HCT116 (cell line): Measurements from ENCODE around the gene GATA3. TPM values are rescaled to one million over a fixed set of nuclear protein-coding genes. Genes with fewer than 3 reads are reported as not detected.

Experiments used
- ATAC-seq: fragments of 200-7000 bp; cut with Tn5 transposase; 2 replicates; pipeline ENCODE4 v1.9.1; 2020; ENCODE audit warnings: mild to moderate bottlenecking, moderate library complexity
- BruUV-seq: library from RNA; stranded (reverse); fragments of 400-500 nt; replicated peaks from 2 replicates; lab custom pipeline; 2021; lab: Mats Ljungman, UMichigan
- CTCF ChIA-PET: fragments of 300-600 bp; sonication (Branson Sonifier 250); formaldehyde crosslinking; loops from one replicate; lab custom pipeline; 2021; ENCODE audit warnings: antibody characterized with exemption; lab: Charles Lee
- POLR2A ChIA-PET: fragments of 300-600, 350-600 bp; sonication (Branson Sonifier 250); formaldehyde crosslinking; loops from one replicate; lab custom pipeline; 2021; ENCODE audit warnings: antibody characterized with exemption; lab: Charles Lee
- RAD21 ChIA-PET, 2 experiments: fragments of 300-600 bp; sonication (Branson Sonifier 250); formaldehyde crosslinking; loops; one replicate each; lab custom pipeline; 2023; ENCODE audit warnings: low total read pairs in 2 of 2; ENCODE audit not compliant: uncharacterized antibody in 2 of 2, unreplicated experiment in 2 of 2, low non-redundant PET in 1 of 2; lab: Charles Lee
- DNase-seq: peaks from one replicate; pipeline ENCODE4 v3.0.0-alpha.2; 2010; ENCODE audit warnings: low read depth, low spot score
- H2AFZ ChIP-seq: fragments of 200-600 bp; shearing (Covaris generic), sonication (generic); 2 replicates; pipeline ENCODE4 v1.6.1; 2017; ENCODE audit warnings: low read depth, mixed run types, mixed read lengths, antibody characterized with exemption, low read length; ENCODE audit not compliant: poor library complexity, severe bottlenecking
- H3K27ac ChIP-seq: 2 replicates; pipeline ENCODE4 v1.5.1; 2012; ENCODE audit warnings: low read depth, low read length
- H3K27me3 ChIP-seq: fragments of 200-600 bp; sonication (generic); 2 replicates; pipeline ENCODE4 v1.6.1; 2016; ENCODE audit warnings: mixed run types, low read length, mixed read lengths; ENCODE audit not compliant: insufficient read depth
- H3K36me3 ChIP-seq, 2 experiments: fragments of 200-500 bp in 1 of 2; fragments of 200-600 bp in 1 of 2; sonication (Bioruptor generic) in 1 of 2; sonication (generic) in 1 of 2; 2 replicates each; pipeline versions ENCODE4 v1.5.1 to v1.6.1; 2014 to 2016; ENCODE audit warnings: low read length in 2 of 2, inconsistent platforms in 1 of 2, mixed read lengths in 1 of 2, mixed run types in 1 of 2; ENCODE audit not compliant: insufficient read depth in 2 of 2, control insufficient read depth in 1 of 2
- H3K4me1 ChIP-seq, 2 experiments: fragments of 200-600 bp in 1 of 2; sonication (generic) in 1 of 2; 2 replicates each; pipeline versions ENCODE4 v1.5.1 to v1.6.1; 2012 to 2017; ENCODE audit warnings: low read length in 2 of 2, inconsistent platforms in 1 of 2, mild to moderate bottlenecking in 1 of 2, mixed read lengths in 1 of 2, mixed run types in 1 of 2, moderate library complexity in 1 of 2; ENCODE audit not compliant: insufficient read depth in 2 of 2, control insufficient read depth in 1 of 2
- H3K4me2 ChIP-seq: fragments of 200-600 bp; sonication (generic); 2 replicates; pipeline ENCODE4 v1.6.1; 2017; ENCODE audit warnings: mixed run types, low read length, mixed read lengths
- H3K4me3 ChIP-seq, 2 experiments: fragments of 200-600 bp in 1 of 2; sonication (generic) in 1 of 2; replicated peaks in 1 of 2; 2 replicates each; pipeline ENCODE4 v1.5.1; 2011 to 2016; ENCODE audit warnings: low read length in 2 of 2, control low read depth in 1 of 2, low read depth in 1 of 2, mild to moderate bottlenecking in 1 of 2, mixed read lengths in 1 of 2, mixed run types in 1 of 2
- H3K79me2 ChIP-seq: fragments of 200-600 bp; sonication (generic); 2 replicates; pipeline ENCODE4 v1.6.1; 2017; ENCODE audit warnings: mild to moderate bottlenecking, mixed run types, low read length, moderate library complexity, mixed read lengths; ENCODE audit not compliant: insufficient read depth
- H3K9ac ChIP-seq: fragments of 200-600 bp; sonication (generic); 2 replicates; pipeline ENCODE4 v1.6.1; 2016; ENCODE audit warnings: low read length, mixed read lengths
- H3K9me2 ChIP-seq: fragments of 200-600 bp; sonication (generic), shearing (Covaris generic); 2 replicates; pipeline ENCODE4 v1.6.1; 2017; ENCODE audit warnings: mixed run types, mild to moderate bottlenecking, moderate library complexity; ENCODE audit not compliant: insufficient read depth
- H3K9me3 ChIP-seq, 2 experiments: fragments of 200-500 bp in 1 of 2; fragments of 200-600 bp in 1 of 2; sonication (Bioruptor generic) in 1 of 2; sonication (generic) in 1 of 2; 2 replicates each; pipeline ENCODE4 v1.6.1; 2014 to 2017; ENCODE audit warnings: low read length in 2 of 2, mixed read lengths in 2 of 2, inconsistent platforms in 1 of 2, low read depth in 1 of 2, mild to moderate bottlenecking in 1 of 2, mixed run types in 1 of 2, moderate library complexity in 1 of 2; ENCODE audit not compliant: control insufficient read depth in 1 of 2, insufficient read depth in 1 of 2
- H4K20me1 ChIP-seq: fragments of 200-600 bp; sonication (generic), shearing (Covaris generic); 2 replicates; pipeline ENCODE4 v1.6.1; 2017; ENCODE audit warnings: mixed run types, mild to moderate bottlenecking, moderate library complexity; ENCODE audit not compliant: insufficient read depth
- ATF3 ChIP-seq: IDR thresholded peaks from 2 replicates; pipeline ENCODE4 v1.6.1; 2012
- CEBPB ChIP-seq: IDR thresholded peaks from 2 replicates; pipeline ENCODE4 v1.6.1; 2012; ENCODE audit warnings: low read depth
- ELF1 ChIP-seq: IDR thresholded peaks from 2 replicates; pipeline ENCODE4 v1.6.1; 2012; ENCODE audit warnings: low read depth, borderline replicate concordance
- FOSL1 ChIP-seq: IDR thresholded peaks from 2 replicates; pipeline ENCODE4 v1.6.1; 2012; ENCODE audit warnings: low read depth
- POLR2AphosphoS5 ChIP-seq: IDR thresholded peaks from 2 replicates; pipeline ENCODE4 v1.6.1; 2011; ENCODE audit warnings: mild to moderate bottlenecking, low read depth, low read length, moderate library complexity
- YY1 ChIP-seq: IDR thresholded peaks from 2 replicates; pipeline ENCODE4 v1.6.1; 2011; ENCODE audit warnings: low read length, low read depth, moderate library complexity, mild to moderate bottlenecking; ENCODE audit not compliant: insufficient replicate concordance; ENCODE audit errors: extremely low read depth
- intact Hi-C: fragments of 100-400 bp; cut with micrococcal nuclease; formaldehyde crosslinking; loops from 2 replicates; pipeline ENCODE4 v1.10.0; 2022
- total RNA-seq: library from RNA; stranded (reverse); gene quantifications from one replicate; pipeline ENCODE4 v1.2.1, GENCODE V29; 2021; ENCODE audit not compliant: unreplicated experiment
- TF ChIP-seq, protein P1 (sequence below): IDR thresholded peaks from 2 replicates; pipeline ENCODE4 v1.6.1; 2012; ENCODE audit warnings: low read depth
- TF ChIP-seq, protein P2 (sequence below), 3 experiments: fragments of 200-600 bp in 1 of 3; sonication (generic) in 1 of 3; IDR thresholded peaks in 2 of 3; conservative IDR thresholded peaks in 1 of 3; 2 replicates each; pipeline ENCODE4 v1.5.1; 2012 to 2017; ENCODE audit warnings: low read depth in 2 of 3, low read length in 2 of 3, antibody characterized with exemption in 1 of 3, borderline replicate concordance in 1 of 3, control low read depth in 1 of 3, mild to moderate bottlenecking in 1 of 3, mixed read lengths in 1 of 3, mixed run types in 1 of 3, moderate library complexity in 1 of 3; ENCODE audit not compliant: insufficient read depth in 1 of 3

Gene GATA3
- total RNA-seq, 1 experiment from 2014 or later: 2.7 TPM

DNA sequence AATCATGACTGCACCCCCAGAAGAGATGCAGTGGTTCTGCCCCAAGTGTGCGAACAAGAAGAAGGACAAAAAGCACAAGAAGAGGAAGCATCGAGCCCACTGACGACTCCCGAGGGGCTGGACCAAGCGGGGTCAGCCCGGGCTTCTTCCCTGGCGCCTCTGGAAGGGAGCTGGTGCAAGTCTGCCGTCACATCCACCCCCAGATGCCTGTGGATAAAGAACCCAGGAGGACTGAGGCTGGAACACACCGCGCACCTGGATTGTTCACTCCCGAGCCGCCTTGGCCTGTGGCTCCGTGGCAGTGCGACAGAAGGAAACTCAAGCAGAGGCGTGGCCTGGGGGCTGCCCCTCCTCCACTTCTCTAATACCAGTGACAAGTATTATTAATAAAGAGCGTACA lies 39.8 kb upstream of the GATA3 start:
- intact Hi-C loops: no loop called here
- H2AFZ ChIP-seq: no peak overlapping the region
- TF ChIP-seq YY1 (no peak), CEBPB (no peak), POLR2AphosphoS5 (no peak), ELF1 (no peak)
- TF ChIP-seq, all 23 proteins: peak for 0
- ChIA-PET CTCF (no interaction called here), RAD21 (no interaction called here), POLR2A (no interaction called here)
- H3K9ac ChIP-seq: no peak overlapping the region
- no peaks in the 10 kb centered on the region; a peak in 1 of 4 replicates for H3K36me3 ChIP-seq
- H3K79me2 ChIP-seq: no peaks in the 10 kb centered on the region
- H3K27me3 ChIP-seq: no peaks in the 10 kb centered on the region
- no peaks in the 10 kb centered on the region for H3K9me3 ChIP-seq
- no peak overlapping the region for H3K4me3 ChIP-seq
- DNase-seq: no peak
- H3K9me2 ChIP-seq: no peaks in the 10 kb centered on the region
- H3K4me1 ChIP-seq: no peaks in the 10 kb centered on the region
- no TSS peak for BruUV-seq
- H3K4me2 ChIP-seq: no peak overlapping the region
- ATAC-seq: no peak
- H4K20me1 ChIP-seq: no peaks in the 10 kb centered on the region
- H3K27ac ChIP-seq: no peak overlapping the region

- intact Hi-C loops: no loop called here
- Histone ChIP-seq H3K27ac (no peak overlapping the region), H3K27me3 (no peaks in the 10 kb centered on the region), H3K9ac (no peak overlapping the region), H3K9me3 (no peaks in the 10 kb centered on the region), H3K9me2 (no peaks in the 10 kb centered on the region), H3K4me2 (no peak overlapping the region), H3K4me1 (no peaks in the 10 kb centered on the region), H3K79me2 (no peaks in the 10 kb centered on the region)
- ATAC-seq: no peak
- DNase-seq: no peak
- RAD21 ChIA-PET: no interaction called here
- BruUV-seq: no TSS peak
- TF ChIP-seq ATF3 (no peak), FOSL1 (no peak)
- TF ChIP-seq, protein P1, sequence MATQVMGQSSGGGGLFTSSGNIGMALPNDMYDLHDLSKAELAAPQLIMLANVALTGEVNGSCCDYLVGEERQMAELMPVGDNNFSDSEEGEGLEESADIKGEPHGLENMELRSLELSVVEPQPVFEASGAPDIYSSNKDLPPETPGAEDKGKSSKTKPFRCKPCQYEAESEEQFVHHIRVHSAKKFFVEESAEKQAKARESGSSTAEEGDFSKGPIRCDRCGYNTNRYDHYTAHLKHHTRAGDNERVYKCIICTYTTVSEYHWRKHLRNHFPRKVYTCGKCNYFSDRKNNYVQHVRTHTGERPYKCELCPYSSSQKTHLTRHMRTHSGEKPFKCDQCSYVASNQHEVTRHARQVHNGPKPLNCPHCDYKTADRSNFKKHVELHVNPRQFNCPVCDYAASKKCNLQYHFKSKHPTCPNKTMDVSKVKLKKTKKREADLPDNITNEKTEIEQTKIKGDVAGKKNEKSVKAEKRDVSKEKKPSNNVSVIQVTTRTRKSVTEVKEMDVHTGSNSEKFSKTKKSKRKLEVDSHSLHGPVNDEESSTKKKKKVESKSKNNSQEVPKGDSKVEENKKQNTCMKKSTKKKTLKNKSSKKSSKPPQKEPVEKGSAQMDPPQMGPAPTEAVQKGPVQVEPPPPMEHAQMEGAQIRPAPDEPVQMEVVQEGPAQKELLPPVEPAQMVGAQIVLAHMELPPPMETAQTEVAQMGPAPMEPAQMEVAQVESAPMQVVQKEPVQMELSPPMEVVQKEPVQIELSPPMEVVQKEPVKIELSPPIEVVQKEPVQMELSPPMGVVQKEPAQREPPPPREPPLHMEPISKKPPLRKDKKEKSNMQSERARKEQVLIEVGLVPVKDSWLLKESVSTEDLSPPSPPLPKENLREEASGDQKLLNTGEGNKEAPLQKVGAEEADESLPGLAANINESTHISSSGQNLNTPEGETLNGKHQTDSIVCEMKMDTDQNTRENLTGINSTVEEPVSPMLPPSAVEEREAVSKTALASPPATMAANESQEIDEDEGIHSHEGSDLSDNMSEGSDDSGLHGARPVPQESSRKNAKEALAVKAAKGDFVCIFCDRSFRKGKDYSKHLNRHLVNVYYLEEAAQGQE: no peak
- TF ChIP-seq, protein P2, sequence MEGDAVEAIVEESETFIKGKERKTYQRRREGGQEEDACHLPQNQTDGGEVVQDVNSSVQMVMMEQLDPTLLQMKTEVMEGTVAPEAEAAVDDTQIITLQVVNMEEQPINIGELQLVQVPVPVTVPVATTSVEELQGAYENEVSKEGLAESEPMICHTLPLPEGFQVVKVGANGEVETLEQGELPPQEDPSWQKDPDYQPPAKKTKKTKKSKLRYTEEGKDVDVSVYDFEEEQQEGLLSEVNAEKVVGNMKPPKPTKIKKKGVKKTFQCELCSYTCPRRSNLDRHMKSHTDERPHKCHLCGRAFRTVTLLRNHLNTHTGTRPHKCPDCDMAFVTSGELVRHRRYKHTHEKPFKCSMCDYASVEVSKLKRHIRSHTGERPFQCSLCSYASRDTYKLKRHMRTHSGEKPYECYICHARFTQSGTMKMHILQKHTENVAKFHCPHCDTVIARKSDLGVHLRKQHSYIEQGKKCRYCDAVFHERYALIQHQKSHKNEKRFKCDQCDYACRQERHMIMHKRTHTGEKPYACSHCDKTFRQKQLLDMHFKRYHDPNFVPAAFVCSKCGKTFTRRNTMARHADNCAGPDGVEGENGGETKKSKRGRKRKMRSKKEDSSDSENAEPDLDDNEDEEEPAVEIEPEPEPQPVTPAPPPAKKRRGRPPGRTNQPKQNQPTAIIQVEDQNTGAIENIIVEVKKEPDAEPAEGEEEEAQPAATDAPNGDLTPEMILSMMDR (IDR thresholded peaks at IDR 0.05 in 2 of 3, conservative IDR thresholded peaks at IDR 0.05 in 1 of 3; ENCODE audit: borderline replicate concordance in 1 of 3, insufficient read depth in 1 of 3, low read depth in 2 of 3, low read length in 2 of 3): no peak
- TF ChIP-seq, all 23 proteins: peak for 0
- no peaks in the 10 kb centered on the region; a peak in 1 of 4 replicates for H3K36me3 ChIP-seq
- H3K4me3 ChIP-seq: no peak overlapping the region
- H2AFZ ChIP-seq: no peak overlapping the region
- ChIA-PET CTCF (no interaction called here), POLR2A (no interaction called here)
- H4K20me1 ChIP-seq: no peaks in the 10 kb centered on the region
These were observed 37.2 kb upstream of the GATA3 start for GRCh38 chr10:8017277-8017676.
